ENCODE measurements around the gene SEMA3G.

DNA sequence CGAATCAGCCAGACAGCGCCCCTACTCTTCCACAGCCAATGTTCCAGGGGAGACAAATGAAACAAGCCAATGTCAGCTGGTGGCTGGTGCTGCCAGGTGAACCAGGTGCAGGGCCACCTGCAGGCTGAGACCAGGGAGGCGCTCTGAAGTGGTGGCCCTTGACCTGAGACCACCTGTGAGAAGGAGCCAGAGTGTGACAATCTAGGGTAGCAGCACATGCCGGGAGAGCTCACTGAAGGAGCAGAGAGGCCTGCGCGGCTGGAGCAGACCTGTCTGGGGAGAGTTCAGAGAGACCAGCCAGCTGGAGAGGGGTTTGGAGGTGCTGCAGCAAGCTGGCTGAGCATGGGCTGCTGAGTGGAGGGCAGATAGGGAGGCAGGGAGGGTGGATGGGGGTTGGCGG, 49.5 kb upstream of the SEMA3G start:
- TF ChIP-seq CTCF (IDR thresholded peaks at IDR 0.05): no peak
- TF ChIP-seq POLR2A (IDR thresholded peaks at IDR 0.05): no peak

All from heart left ventricle (tissue), 13 donors.